OCI-LY3 (cell line): Measurements from ENCODE around the gene NAV2.

Experiments
- H2AFZ ChIP-seq: fragments of 200-600, 300-600 bp; shearing (Covaris generic); 2 replicates; pipeline ENCODE4 v1.6.0; 2014; ENCODE audit warnings: antibody characterized with exemption, low read depth, low read length
- H3K27ac ChIP-seq: fragments of 200-600, 300-600 bp; sonication (generic); 2 replicates; pipeline ENCODE4 v1.5.1; 2014; ENCODE audit warnings: mild to moderate bottlenecking, low read length, moderate library complexity, mixed read lengths
- H3K27me3 ChIP-seq: fragments of 200-600, 300-600 bp; sonication (generic); 2 replicates; pipeline ENCODE4 v1.6.1; 2014; ENCODE audit warnings: low read depth, low read length, mixed read lengths
- H3K36me3 ChIP-seq: fragments of 200-600, 300-600 bp; sonication (generic); replicated peaks from 2 replicates; pipeline ENCODE3; 2014; ENCODE audit warnings: low read depth, low read length, mixed read lengths
- H3K4me1 ChIP-seq: fragments of 300-600, 200-600 bp; sonication (generic); 2 replicates; pipeline ENCODE4 v1.6.1; 2014; ENCODE audit warnings: low read length, mixed read lengths
- H3K4me2 ChIP-seq: fragments of 200-600, 300-600 bp; sonication (generic); 2 replicates; pipeline ENCODE4 v1.6.1; 2014; ENCODE audit warnings: low read length, mixed read lengths
- H3K4me3 ChIP-seq: fragments of 300-600, 200-600 bp; sonication (generic); 2 replicates; pipeline ENCODE4 v1.5.1; 2014; ENCODE audit warnings: antibody characterized with exemption, mild to moderate bottlenecking, low read length, moderate library complexity
- H3K79me2 ChIP-seq: fragments of 300-600, 200-600 bp; shearing (Covaris generic); 2 replicates; pipeline ENCODE4 v1.6.1; 2014; ENCODE audit warnings: mild to moderate bottlenecking, low read length, mixed read lengths
- H3K9ac ChIP-seq: fragments of 300-600, 200-600 bp; shearing (Covaris generic); 2 replicates; pipeline ENCODE4 v1.6.0; 2014; ENCODE audit warnings: mild to moderate bottlenecking, low read length, moderate library complexity
- H3K9me3 ChIP-seq: fragments of 200-600, 300-600 bp; shearing (Covaris generic); 2 replicates; pipeline ENCODE4 v1.6.1; 2014; ENCODE audit warnings: low read length, mixed read lengths; ENCODE audit not compliant: insufficient read depth
- H4K20me1 ChIP-seq: fragments of 200-600, 300-600 bp; sonication (generic); 2 replicates; pipeline ENCODE4 v1.6.1; 2016; ENCODE audit warnings: low read length, mixed read lengths; ENCODE audit not compliant: insufficient read depth
- CTCF ChIP-seq: fragments of 200-600, 300-600 bp; sonication (generic); IDR thresholded peaks from 2 replicates; pipeline ENCODE4 v1.5.1; 2014; ENCODE audit warnings: antibody characterized with exemption, low read length, low read depth
- EZH2phosphoT487 ChIP-seq: fragments of 200-600 bp; shearing (Covaris generic); IDR thresholded peaks from 2 replicates; pipeline ENCODE4 v1.6.1; 2018; ENCODE audit warnings: antibody characterized with exemption, mixed run types, low read depth

NAV2 gene

GRCh38 chr11:19907839-19908238, 195.2 kb downstream of the NAV2 start:
- Histone ChIP-seq H3K4me1 (peaks cover 24% of the 10 kb centered on the region), H2AFZ (no peak overlapping the region), H4K20me1 (no peaks in the 10 kb centered on the region), H3K27me3 (peaks cover 40% of the 10 kb centered on the region), H3K79me2 (no peaks in the 10 kb centered on the region), H3K36me3 (no peaks in the 10 kb centered on the region), H3K4me2 (peak overlapping the region; percentile 51; the same call in 1 of the 2 replicates), H3K4me3 (no peak overlapping the region), H3K9me3 (no peaks in the 10 kb centered on the region), H3K27ac (no peak overlapping the region), H3K9ac (no peak overlapping the region)
- TF ChIP-seq CTCF (no peak), EZH2phosphoT487 (no peak)

GRCh38 chr11:19910931-19911330, 198.3 kb downstream of the NAV2 start:
- H3K4me3 ChIP-seq, result no peak overlapping the region
- no peak overlapping the region for H3K9ac ChIP-seq
- H3K4me1 ChIP-seq, result peaks cover 19% of the 10 kb centered on the region
- no peak overlapping the region for H3K4me2 ChIP-seq
- H3K27me3 ChIP-seq, result peaks cover 62% of the 10 kb centered on the region
- no peak overlapping the region for H2AFZ ChIP-seq
- no peak for TF ChIP-seq EZH2phosphoT487
- TF ChIP-seq CTCF, result no peak
- no peaks in the 10 kb centered on the region for H3K36me3 ChIP-seq
- no peaks in the 10 kb centered on the region for H3K9me3 ChIP-seq
- no peaks in the 10 kb centered on the region for H4K20me1 ChIP-seq
- no peaks in the 10 kb centered on the region for H3K79me2 ChIP-seq
- no peak overlapping the region for H3K27ac ChIP-seq

- H3K36me3 ChIP-seq, result no peaks in the 10 kb centered on the region
- H3K4me3 ChIP-seq, result no peak overlapping the region
- H3K27ac ChIP-seq, result no peak overlapping the region
- H3K27me3 ChIP-seq, result peaks cover 62% of the 10 kb centered on the region
- H4K20me1 ChIP-seq, result no peaks in the 10 kb centered on the region
- no peaks in the 10 kb centered on the region for H3K9me3 ChIP-seq
- no peaks in the 10 kb centered on the region for H3K79me2 ChIP-seq
- H3K4me1 ChIP-seq, result peaks cover 7% of the 10 kb centered on the region
- no peak overlapping the region for H3K9ac ChIP-seq
- TF ChIP-seq EZH2phosphoT487 (no peak), CTCF (no peak)
- H3K4me2 ChIP-seq, result no peak overlapping the region
- no peak overlapping the region for H2AFZ ChIP-seq
Observed at GRCh38 chr11:19912115-19912957, 199.7 kb downstream of the NAV2 start.

GRCh38 chr11:19912958-19913892, 200.6 kb downstream of the NAV2 start:
- Histone ChIP-seq H3K9ac (no peak overlapping the region), H3K27ac (no peak overlapping the region), H3K36me3 (no peaks in the 10 kb centered on the region), H3K4me2 (no peak overlapping the region), H3K4me3 (no peak overlapping the region), H3K9me3 (no peaks in the 10 kb centered on the region), H3K79me2 (no peaks in the 10 kb centered on the region), H2AFZ (no peak overlapping the region), H3K4me1 (no peaks in the 10 kb centered on the region), H4K20me1 (no peaks in the 10 kb centered on the region), H3K27me3 (peaks cover 62% of the 10 kb centered on the region)
- no peak for TF ChIP-seq EZH2phosphoT487
- TF ChIP-seq CTCF, result no peak
